Smooth muscle cell (in vitro differentiated cells): ENCODE data around the gene RASGEF1B. TPM values are rescaled to one million over a fixed set of nuclear protein-coding genes. Genes with fewer than 3 reads are reported as not detected.

Experiments
- DNase-seq: peaks from one replicate; lab custom pipeline; 2025; ENCODE audit not compliant: unreplicated experiment; lab: John Stamatoyannopoulos, UW
- H2AFZ ChIP-seq: fragments of 200-600 bp; sonication (generic); 2 replicates; pipeline ENCODE4 v1.6.0; 2016; ENCODE audit warnings: antibody characterized with exemption, low read depth, mild to moderate bottlenecking
- H3F3A ChIP-seq: fragments of 200-600 bp; sonication (generic); 2 replicates; pipeline ENCODE4 v1.6.0; 2017; ENCODE audit warnings: antibody characterized with exemption, low read depth
- H3K27ac ChIP-seq: fragments of 200-600 bp; sonication (generic); 2 replicates; pipeline ENCODE4 v1.5.1; 2016; ENCODE audit warnings: low read depth, mild to moderate bottlenecking
- H3K27me3 ChIP-seq: fragments of 200-600 bp; sonication (generic); 2 replicates; pipeline ENCODE4 v1.6.1; 2016; ENCODE audit warnings: low read depth, mild to moderate bottlenecking
- H3K36me3 ChIP-seq: fragments of 200-600 bp; sonication (generic); 2 replicates; pipeline ENCODE4 v1.5.1; 2016; ENCODE audit warnings: low read depth
- H3K4me1 ChIP-seq: fragments of 200-600 bp; sonication (generic); 2 replicates; pipeline ENCODE4 v1.5.1; 2016; ENCODE audit warnings: low read depth
- H3K4me2 ChIP-seq: fragments of 200-600 bp; sonication (generic); 2 replicates; pipeline ENCODE4 v1.6.0; 2016; ENCODE audit warnings: mild to moderate bottlenecking
- H3K4me3 ChIP-seq: fragments of 200-600 bp; sonication (generic); 2 replicates; pipeline ENCODE4 v1.5.1; 2016; ENCODE audit warnings: mild to moderate bottlenecking
- H3K79me2 ChIP-seq: fragments of 200-600 bp; sonication (generic); 2 replicates; pipeline ENCODE4 v1.6.0; 2016; ENCODE audit warnings: low read depth, mild to moderate bottlenecking
- H3K9ac ChIP-seq: fragments of 200-600 bp; sonication (generic); 2 replicates; pipeline ENCODE4 v1.6.0; 2016; ENCODE audit warnings: low read depth
- H3K9me3 ChIP-seq: fragments of 200-600 bp; sonication (generic); replicated peaks from 2 replicates; pipeline ENCODE4 v1.5.1; 2016; ENCODE audit warnings: low read depth
- H4K20me1 ChIP-seq: fragments of 200-600 bp; sonication (generic); 2 replicates; pipeline ENCODE4 v1.6.0; 2016; ENCODE audit warnings: low read depth
- CTCF ChIP-seq: fragments of 200-600 bp; sonication (generic); IDR thresholded peaks from 2 replicates; pipeline ENCODE4 v1.5.1; 2017; ENCODE audit warnings: borderline replicate concordance, mild to moderate bottlenecking, antibody characterized with exemption; ENCODE audit not compliant: insufficient read depth, poor library complexity, severe bottlenecking
- WGBS: methylation state at CpG from one replicate; pipeline ENCODE4 v1.1.7; 2016; ENCODE audit warnings: low lambda C conversion rate; 5-methylcytosine and 5-hydroxymethylcytosine counted together
- polyA plus RNA-seq: library from polyadenylated mRNA; unstranded; fragments of >200 nt; fragmentation: Nextera tagmentation; extraction: Ambion mirVana; gene quantifications from 2 replicates; pipeline ENCODE4 v1.2.1, GENCODE V29; 2016
- total RNA-seq: library from RNA; depleted of rRNA; stranded (reverse); fragments of >200 nt; gene quantifications from 2 replicates; pipeline ENCODE4 v1.2.3, GENCODE V29; 2014

The RASGEF1B gene
- total and polyA plus RNA-seq, 2 experiments from 2014 or later, result 1.5 to 7.5 TPM

- no peaks in the 10 kb centered on the region for H4K20me1 ChIP-seq
- peak overlapping the region; percentile 10 for H3K4me2 ChIP-seq
- no peaks in the 10 kb centered on the region for H3K27me3 ChIP-seq
- H3K36me3 ChIP-seq, result no peaks in the 10 kb centered on the region
- DNase-seq, result no peak
- H2AFZ ChIP-seq, result no peak overlapping the region
- H3K9ac ChIP-seq, result no peak overlapping the region
- peaks cover 3% of the 10 kb centered on the region for H3F3A ChIP-seq
- H3K79me2 ChIP-seq, result no peaks in the 10 kb centered on the region
- peak overlapping the region; percentile 45 for H3K27ac ChIP-seq
- H3K4me1 ChIP-seq, result no peaks in the 10 kb centered on the region
- 65% methylated on average over 5 of the region's 5 CpGs for whole genome bisulfite sequencing
- no peaks in the 10 kb centered on the region for H3K9me3 ChIP-seq
- TF ChIP-seq CTCF, result no peak
- no peak overlapping the region for H3K4me3 ChIP-seq
Measured at GRCh38 chr4:81445196-81445595, 26.5 kb downstream of the RASGEF1B start.

GRCh38 chr4:81442484-81443085 is 29.1 kb downstream of the RASGEF1B start:
- H3K9ac ChIP-seq, result no peak overlapping the region
- DNase-seq, result no peak
- WGBS, result 67% methylated on average over 4 of the region's 4 CpGs

GRCh38 chr4:81440949-81441348 is 30.8 kb downstream of the RASGEF1B start:
- no peak for TF ChIP-seq CTCF
- H3K27ac ChIP-seq, result no peak overlapping the region
- H3K4me1 ChIP-seq, result no peaks in the 10 kb centered on the region
- H3K9me3 ChIP-seq, result no peaks in the 10 kb centered on the region
- no peaks in the 10 kb centered on the region for H3F3A ChIP-seq
- no peak overlapping the region for H3K9ac ChIP-seq
- H3K4me2 ChIP-seq, result no peak overlapping the region
- H4K20me1 ChIP-seq, result no peaks in the 10 kb centered on the region
- H2AFZ ChIP-seq, result no peak overlapping the region
- 96% methylated on average over 4 of the region's 4 CpGs for WGBS
- no peaks in the 10 kb centered on the region for H3K27me3 ChIP-seq
- no peak overlapping the region for H3K4me3 ChIP-seq
- H3K79me2 ChIP-seq, result no peaks in the 10 kb centered on the region
- H3K36me3 ChIP-seq, result no peaks in the 10 kb centered on the region
- no peak for DNase-seq

More at GRCh38 chr4:81442484-81443085, 29.1 kb downstream of the RASGEF1B start:
- Histone ChIP-seq H3K27ac (peak overlapping the region; percentile 28), H3K4me3 (no peak overlapping the region), H3K27me3 (no peaks in the 10 kb centered on the region), H3K36me3 (no peaks in the 10 kb centered on the region), H4K20me1 (no peaks in the 10 kb centered on the region), H2AFZ (no peak overlapping the region), H3K4me2 (peak overlapping the region; percentile 25), H3F3A (no peaks in the 10 kb centered on the region), H3K9me3 (no peaks in the 10 kb centered on the region), H3K79me2 (no peaks in the 10 kb centered on the region), H3K4me1 (no peaks in the 10 kb centered on the region)
- TF ChIP-seq CTCF, result no peak
